UCSD-AML1 (cell line): ENCODE measurements around the gene BBS9.
"Not testable (repeated sequence)": the region's sequence is repeated elsewhere in the genome, so short reads cannot be mapped to it uniquely, and the experiment has no call there.

Experiments
- DNase-seq: peaks from one replicate; lab custom pipeline; 2025; ENCODE audit not compliant: unreplicated experiment; lab: John Stamatoyannopoulos, UW

BBS9 gene

GRCh38 chr7:33271839-33272371 lies 142.5 kb downstream of the BBS9 start:
- DNase-seq: not testable (repeated sequence)

GRCh38 chr7:33273356-33273755 lies 144.0 kb downstream of the BBS9 start:
- DNase-seq: no peak

GRCh38 chr7:33276325-33276724 lies 147.0 kb downstream of the BBS9 start:
- no peak for DNase-seq

GRCh38 chr7:33276729-33277128 lies 147.4 kb downstream of the BBS9 start:
- DNase-seq: no peak

GRCh38 chr7:33278095-33278494 lies 148.7 kb downstream of the BBS9 start:
- no peak for DNase-seq

GRCh38 chr7:33286501-33286900 lies 157.1 kb downstream of the BBS9 start:
- DNase-seq: no peak

- no peak for DNase-seq
Observed at GRCh38 chr7:33287738-33288137, 158.4 kb downstream of the BBS9 start.

GRCh38 chr7:33298848-33299247 lies 169.5 kb downstream of the BBS9 start:
- no peak for DNase-seq

GRCh38 chr7:33299425-33299824 lies 170.1 kb downstream of the BBS9 start:
- DNase-seq: no peak

GRCh38 chr7:33300131-33300530 lies 170.8 kb downstream of the BBS9 start:
- no peak for DNase-seq

GRCh38 chr7:33300742-33301141 lies 171.4 kb downstream of the BBS9 start:
- DNase-seq: no peak

GRCh38 chr7:33303978-33304557 lies 174.7 kb downstream of the BBS9 start:
- not testable (repeated sequence) for DNase-seq

GRCh38 chr7:33307205-33307604 lies 177.8 kb downstream of the BBS9 start:
- DNase-seq: no peak

- DNase-seq: no peak
Observed at GRCh38 chr7:33310546-33310945, 181.2 kb downstream of the BBS9 start.

GRCh38 chr7:33325754-33326484 lies 196.6 kb downstream of the BBS9 start:
- no peak for DNase-seq

GRCh38 chr7:33326485-33326848 lies 197.1 kb downstream of the BBS9 start:
- no peak for DNase-seq

- no peak for DNase-seq
Observed at GRCh38 chr7:33327427-33327826, 198.1 kb downstream of the BBS9 start.

- no peak for DNase-seq
Observed at GRCh38 chr7:33334349-33334748, 205.0 kb downstream of the BBS9 start.

- DNase-seq: no peak
Observed at GRCh38 chr7:33336820-33337219, 207.5 kb downstream of the BBS9 start.

GRCh38 chr7:33339074-33339790 lies 209.9 kb downstream of the BBS9 start:
- no peak for DNase-seq

- no peak for DNase-seq
Observed at GRCh38 chr7:33346055-33346454, 216.7 kb downstream of the BBS9 start.

- no peak for DNase-seq
Observed at GRCh38 chr7:33350577-33350976, 221.2 kb downstream of the BBS9 start.
